HL-60/S4 (cell line): ENCODE data around the gene HK1.

Experiments used
- in situ Hi-C: fragments of 300-500 bp; cut with MboI; formaldehyde crosslinking; loops from 2 replicates; pipeline ENCODE4 v1.14.3; 2022; ENCODE audit warnings: low sequenced_read_pairs

The HK1 gene

GRCh38 chr10:69343905-69344304 lies 65.6 kb downstream of the HK1 start:
- in situ Hi-C loops, result no loop called here

GRCh38 chr10:69344591-69345252 lies 66.4 kb downstream of the HK1 start:
- in situ Hi-C loops, result no loop called here

GRCh38 chr10:69345402-69345801 lies 67.1 kb downstream of the HK1 start:
- in situ Hi-C loops, result no loop called here

- in situ Hi-C loops, result no loop called here
Observed at GRCh38 chr10:69345890-69346474, 67.7 kb downstream of the HK1 start.

- in situ Hi-C loops, result no loop called here
Observed at GRCh38 chr10:69346776-69347175, 68.5 kb downstream of the HK1 start.

GRCh38 chr10:69348816-69349541 lies 70.7 kb downstream of the HK1 start:
- in situ Hi-C loops, result no loop called here

GRCh38 chr10:69349542-69349888 lies 71.2 kb downstream of the HK1 start:
- in situ Hi-C loops, result no loop called here

GRCh38 chr10:69351589-69351988 lies 73.3 kb downstream of the HK1 start:
- in situ Hi-C loops, result no loop called here

GRCh38 chr10:69352569-69353264 lies 74.4 kb downstream of the HK1 start:
- in situ Hi-C loops, result no loop called here

GRCh38 chr10:69353977-69354635 lies 75.8 kb downstream of the HK1 start:
- in situ Hi-C loops, result no loop called here

GRCh38 chr10:69356187-69356586 lies 77.9 kb downstream of the HK1 start:
- in situ Hi-C loops, result no loop called here

GRCh38 chr10:69358148-69358795 lies 80.0 kb downstream of the HK1 start:
- in situ Hi-C loops, result no loop called here

- in situ Hi-C loops, result no loop called here
Observed at GRCh38 chr10:69359148-69359547, 80.9 kb downstream of the HK1 start.

GRCh38 chr10:69359594-69359993 lies 81.3 kb downstream of the HK1 start:
- in situ Hi-C loops, result no loop called here

- in situ Hi-C loops, result no loop called here
Observed at GRCh38 chr10:69360485-69361302, 82.4 kb downstream of the HK1 start.

- in situ Hi-C loops, result no loop called here
Observed at GRCh38 chr10:69361303-69361614, 83.0 kb downstream of the HK1 start.

- in situ Hi-C loops, result no loop called here
Observed at GRCh38 chr10:69362471-69362954, 84.2 kb downstream of the HK1 start.

- in situ Hi-C loops, result no loop called here
Observed at GRCh38 chr10:69363666-69364065, 85.4 kb downstream of the HK1 start.

- in situ Hi-C loops, result no loop called here
Observed at GRCh38 chr10:69364232-69364940, 86.1 kb downstream of the HK1 start.
